Activated CD4-positive, CD25-positive, alpha-beta regulatory T cell (primary cell): ENCODE measurements around the gene WLS.

ENCODE experiments used
- DNase-seq, 4 experiments: peaks; one replicate each; lab custom pipeline; 2025; lab: John Stamatoyannopoulos, UW

WLS gene

GRCh38 chr1:68228851-68229250 is 3.5 kb downstream of the WLS start:
- DNase-seq, result no peak

DNA sequence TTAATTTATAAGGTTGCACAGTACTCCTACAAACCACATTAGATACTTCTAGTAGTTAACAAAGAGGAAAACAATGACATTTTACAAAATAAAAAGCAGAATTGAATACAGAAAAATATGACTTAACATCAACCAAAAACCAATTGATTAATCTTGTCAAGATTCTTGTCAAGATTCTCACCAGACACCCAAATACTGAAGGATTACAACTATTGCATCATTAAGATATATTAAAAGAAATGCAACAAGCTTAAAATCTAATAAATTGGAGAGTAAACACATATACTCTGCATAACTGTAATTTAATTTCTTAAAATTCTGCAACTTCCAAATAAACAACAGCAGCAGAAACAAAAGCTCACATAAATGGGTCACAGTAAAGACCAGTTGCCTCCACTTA is 4.7 kb downstream of the WLS start:
- DNase-seq, result no peak

- DNase-seq, result no peak
Measured at GRCh38 chr1:68225781-68226180, 6.5 kb downstream of the WLS start.

DNA sequence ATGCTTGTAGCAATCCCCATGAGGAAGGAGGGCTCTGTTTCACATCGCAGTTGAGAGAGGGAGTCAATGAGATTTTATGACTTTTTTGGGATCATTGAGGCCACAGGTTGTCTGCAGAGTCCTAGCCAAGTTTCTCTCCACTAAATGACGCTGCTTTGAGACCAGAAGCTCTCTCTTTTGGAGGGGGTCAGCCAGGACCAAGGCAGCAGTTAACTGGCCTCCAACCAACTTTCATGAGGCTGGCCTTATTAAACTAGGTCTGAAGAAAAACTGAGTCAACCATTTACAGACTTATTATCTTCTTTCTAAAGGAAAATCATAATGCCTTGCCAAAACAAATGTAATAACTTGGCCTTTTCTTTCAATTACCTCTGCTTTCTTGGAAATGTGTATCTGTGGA is 8.6 kb downstream of the WLS start:
- DNase-seq, result no peak

- DNase-seq, result no peak
Measured at GRCh38 chr1:68221980-68222373, 10.3 kb downstream of the WLS start.

- DNase-seq, result no peak
Measured at GRCh38 chr1:68221001-68221979, 11.0 kb downstream of the WLS start.

GRCh38 chr1:68220420-68220819 is 11.9 kb downstream of the WLS start:
- DNase-seq, result no peak

DNA sequence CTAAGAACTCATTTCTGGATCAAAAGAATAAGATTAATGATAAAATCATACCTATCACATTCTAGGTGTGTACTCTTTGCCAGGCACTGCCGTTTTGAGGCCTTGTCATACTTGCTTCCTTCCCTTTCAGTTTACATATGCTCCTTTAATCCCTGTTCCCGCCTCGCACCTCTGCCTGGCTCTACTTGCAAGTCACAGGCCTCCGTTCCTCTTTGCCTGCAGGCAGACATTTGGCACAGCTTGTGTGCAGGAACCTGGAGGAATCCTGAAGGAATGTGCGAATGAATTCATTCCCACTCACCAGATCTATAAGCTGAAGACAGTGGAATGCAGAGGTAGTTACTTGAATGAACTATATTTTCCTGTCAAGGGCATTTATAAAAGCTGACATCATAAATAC is 13.8 kb downstream of the WLS start:
- DNase-seq, result no peak

DNA sequence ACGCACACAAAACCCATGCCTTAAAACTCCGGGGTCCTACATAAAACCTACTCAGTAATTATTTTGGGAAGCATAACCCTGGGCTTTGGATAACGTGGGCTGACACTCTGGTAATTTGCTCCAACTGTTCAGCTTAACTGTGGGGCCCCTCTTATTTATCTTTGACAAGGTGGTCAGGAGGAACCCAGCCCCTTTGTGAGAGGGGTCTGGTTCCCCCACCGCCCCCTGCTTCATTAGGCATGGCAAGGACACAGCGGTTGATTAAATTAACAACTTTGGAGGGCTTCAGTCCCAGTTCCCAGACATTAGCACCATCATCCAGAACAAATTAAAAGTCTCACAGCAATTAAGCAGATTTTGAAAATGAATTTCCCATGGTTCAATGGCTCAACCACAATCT is 14.7 kb downstream of the WLS start:
- no peak for DNase-seq

DNA sequence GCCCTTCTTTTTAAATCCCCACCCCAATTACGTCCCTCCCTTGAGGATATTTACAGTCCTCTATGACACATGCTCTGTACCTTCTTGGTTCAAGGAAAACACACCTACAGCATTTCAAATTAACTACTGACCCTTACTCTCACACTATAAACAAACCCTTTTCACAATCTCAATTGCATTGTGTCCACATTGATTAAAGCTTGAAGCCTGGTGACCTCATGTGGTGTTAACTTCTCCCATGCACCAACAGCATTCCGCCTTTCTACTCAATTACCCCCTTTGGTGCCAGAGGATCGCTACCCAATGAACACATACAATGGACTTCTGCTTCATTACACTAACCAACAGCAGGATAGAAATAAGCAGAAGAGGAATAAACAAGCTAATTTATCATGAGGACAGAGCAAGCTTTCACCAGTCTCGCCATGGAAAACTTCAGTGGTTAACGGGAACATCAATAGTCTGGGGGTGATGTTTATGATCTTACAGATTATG is 15.2 kb downstream of the WLS start:
- DNase-seq, result no peak

GRCh38 chr1:68216089-68216772 is 16.1 kb downstream of the WLS start:
- no peak for DNase-seq

DNA sequence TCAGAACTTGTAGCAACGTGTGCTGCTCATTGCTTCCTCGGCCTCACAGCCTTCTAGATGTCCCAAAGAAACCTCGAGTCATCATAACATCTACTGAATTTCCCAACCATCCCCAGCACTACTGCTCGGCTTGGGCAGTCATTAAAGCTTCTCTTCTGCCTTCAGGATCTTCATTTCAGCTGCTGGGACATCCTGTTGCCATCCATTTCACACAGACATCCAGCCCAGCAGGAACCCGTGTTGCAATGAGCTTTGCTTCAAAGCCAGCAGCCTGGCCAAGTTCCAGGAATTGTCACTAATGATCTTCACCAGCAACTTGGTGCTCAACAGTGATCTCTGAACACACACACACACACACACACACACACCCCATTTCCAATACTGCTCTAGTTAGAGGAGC is 18.5 kb downstream of the WLS start:
- no peak for DNase-seq

DNA sequence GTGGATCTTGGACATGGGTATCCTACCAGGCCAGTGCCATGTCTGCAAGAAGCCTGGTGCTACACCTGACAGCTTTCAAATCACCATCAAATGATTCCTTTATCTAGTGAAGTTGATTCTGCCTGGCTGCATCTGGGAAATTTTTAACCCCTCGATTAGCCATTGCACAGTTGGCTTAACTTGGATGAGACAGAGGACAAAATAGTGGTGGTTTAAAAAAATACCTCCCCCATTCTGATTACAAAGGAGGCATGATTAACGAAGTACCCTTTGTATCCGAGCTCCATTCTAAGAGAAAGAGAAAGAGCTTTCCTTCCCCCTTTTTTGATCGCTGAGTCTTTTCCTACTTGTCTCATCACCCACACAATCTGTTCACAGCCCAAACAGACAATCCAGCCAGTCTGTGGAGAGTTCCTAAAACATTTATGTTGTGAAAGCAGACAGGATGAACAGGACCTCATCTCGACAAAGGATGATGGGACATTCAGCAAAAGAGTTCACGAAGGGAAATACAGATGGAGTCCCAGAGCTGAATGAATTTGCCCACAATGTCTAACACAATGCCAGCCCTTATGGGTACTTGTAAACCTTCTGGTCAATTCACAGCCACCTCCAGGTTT is 20.5 kb downstream of the WLS start:
- DNase-seq, result no peak

DNA sequence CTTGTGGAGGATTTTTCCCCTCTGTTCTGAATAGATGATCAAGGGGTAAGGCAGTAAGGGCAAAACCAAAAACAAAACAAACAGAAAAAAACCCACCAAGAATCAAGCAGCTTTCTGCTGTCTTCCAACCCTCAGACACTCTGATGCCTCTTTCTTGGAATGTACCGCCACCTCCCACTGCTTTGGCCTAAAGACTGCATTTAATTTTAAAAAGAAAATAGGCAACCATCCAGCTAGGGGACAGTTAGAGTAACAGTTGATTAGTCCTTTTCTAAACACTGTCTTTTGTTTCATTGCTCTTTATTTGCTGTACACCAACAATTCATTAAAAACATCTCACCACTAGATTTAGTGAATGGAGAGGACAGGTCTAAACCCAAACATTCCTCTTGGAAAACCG is 21.5 kb downstream of the WLS start:
- DNase-seq, result no peak

GRCh38 chr1:68210027-68210426 is 22.3 kb downstream of the WLS start:
- no peak for DNase-seq

GRCh38 chr1:68206848-68207689 is 25.3 kb downstream of the WLS start:
- no peak for DNase-seq

DNA sequence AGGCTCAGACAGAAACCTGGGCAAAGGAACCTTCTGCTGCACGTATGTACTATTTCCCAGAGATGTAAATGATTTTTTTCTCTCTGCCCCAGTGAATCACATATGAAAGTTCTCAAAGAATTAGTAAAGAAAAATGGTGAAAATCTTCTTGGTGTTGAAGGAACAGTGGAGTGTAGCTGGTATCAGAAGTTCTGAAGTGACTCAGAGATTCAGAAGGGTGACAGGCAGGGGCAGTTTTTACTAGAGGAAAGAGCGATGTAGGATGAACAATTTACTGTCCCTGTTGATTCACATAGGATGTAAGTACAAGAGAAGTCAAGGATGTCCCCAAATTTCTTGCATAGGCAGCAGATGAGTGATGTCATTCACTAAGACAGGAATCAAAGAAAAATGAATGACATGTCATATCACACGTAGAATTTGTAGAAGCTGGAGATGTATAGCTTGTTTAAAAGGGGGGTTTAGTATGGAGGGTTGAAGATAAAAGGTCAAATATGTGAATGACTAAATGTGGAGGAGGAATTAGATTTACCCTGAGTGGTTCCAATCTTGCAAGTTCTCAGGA is 26.4 kb downstream of the WLS start:
- DNase-seq, result no peak

DNA sequence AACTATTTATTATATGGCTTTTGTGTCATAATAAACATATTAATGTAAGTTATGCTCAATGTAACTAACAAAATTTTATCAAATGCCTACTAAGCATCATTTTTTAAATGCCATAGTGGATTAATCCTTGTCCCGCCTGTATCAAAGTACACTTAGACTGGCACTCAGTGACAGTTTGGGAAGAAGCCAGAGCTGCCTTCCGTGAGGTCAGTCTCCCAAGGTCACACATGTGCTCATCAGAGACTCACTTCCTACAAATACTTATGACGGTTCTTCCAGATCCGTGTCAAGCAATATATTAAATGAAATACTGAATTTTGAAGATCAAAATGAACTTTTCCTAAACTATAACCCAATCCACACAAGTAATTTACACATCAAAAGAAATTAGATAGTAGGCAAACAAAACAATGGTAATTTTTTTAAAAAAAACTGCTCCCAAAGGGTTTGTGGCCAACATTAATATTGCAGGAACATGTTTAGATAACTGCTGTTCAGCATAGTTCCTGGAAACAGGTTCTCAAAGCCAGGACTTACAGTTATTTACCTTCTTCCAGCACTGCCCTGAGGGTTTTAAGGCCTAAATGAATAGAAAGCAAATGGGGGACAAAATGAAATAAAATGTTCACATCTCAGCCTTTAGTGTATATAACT is 27.2 kb downstream of the WLS start:
- DNase-seq, result no peak

DNA sequence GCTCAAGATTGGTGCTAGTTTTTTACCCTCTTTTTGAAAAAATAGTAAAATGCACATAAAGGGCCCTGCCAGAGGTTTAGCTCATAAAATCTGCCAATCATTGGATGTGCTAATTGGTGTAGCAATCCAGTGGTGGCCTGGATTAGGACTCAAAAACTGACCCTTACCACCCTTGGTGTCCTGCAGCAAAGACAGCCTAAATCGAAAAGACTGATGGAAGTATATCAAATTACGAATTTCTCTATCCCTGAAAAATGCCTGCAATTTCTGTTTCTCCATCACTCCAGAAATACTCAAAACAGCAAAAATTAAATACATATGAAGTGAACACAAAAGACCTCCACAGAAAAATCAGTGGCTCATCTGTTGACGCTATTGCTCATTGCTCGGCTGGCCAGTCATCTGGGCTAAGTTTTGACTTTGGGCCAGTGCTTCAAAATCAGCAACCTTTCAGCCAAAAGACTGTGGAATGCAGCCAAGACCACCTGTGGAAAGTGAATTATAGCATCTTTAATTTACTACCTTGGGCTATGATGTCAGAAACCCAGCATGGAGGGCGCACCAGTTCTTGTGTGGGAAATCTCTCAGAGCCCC is 30.0 kb downstream of the WLS start:
- DNase-seq, result no peak

DNA sequence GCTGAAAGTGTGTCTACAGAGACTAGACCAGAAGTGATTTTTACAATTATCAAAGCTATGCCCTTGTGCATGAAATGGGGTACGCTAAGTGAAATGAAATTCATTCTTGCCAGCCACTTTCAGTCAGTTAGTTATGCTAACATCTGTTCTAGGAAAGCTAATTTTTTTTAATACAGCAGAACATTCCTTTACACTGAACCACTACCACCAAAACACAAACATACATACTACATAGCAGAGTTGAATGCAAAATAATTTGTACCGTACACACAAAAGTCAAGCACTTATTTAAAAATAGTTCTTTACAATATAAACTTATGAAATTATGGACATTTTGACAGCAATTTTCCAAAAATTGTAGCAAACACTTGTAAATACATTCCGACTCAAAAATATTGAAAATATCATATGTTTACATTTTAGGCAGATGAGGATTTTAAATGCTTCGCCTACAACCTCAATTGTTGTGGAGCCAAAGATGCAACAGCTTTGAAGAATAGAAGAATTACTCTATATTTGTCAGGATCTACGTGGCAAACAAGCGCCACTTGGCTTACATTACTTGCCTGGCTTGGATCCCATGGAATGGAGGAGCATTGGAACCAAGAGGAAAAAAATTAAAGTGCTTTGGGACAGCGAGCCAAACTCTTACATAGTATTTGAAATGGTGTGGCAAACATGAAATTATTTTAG is 30.6 kb downstream of the WLS start:
- no peak for DNase-seq
